DMS114 treated with DMSO at 0.1 percent for 48 hours (cell line): ENCODE results near the gene KRT6B.

ENCODE experiments used
- DNase-seq: peaks from one replicate; lab custom pipeline; 2025; ENCODE audit not compliant: unreplicated experiment; lab: John Stamatoyannopoulos, UW

KRT6B gene

GRCh38 chr12:52437508-52437907, 14.4 kb downstream of the KRT6B start:
- no peak for DNase-seq

GRCh38 chr12:52436828-52437474, 15.0 kb downstream of the KRT6B start:
- DNase-seq, result no peak

- DNase-seq, result no peak
Measured at GRCh38 chr12:52436000-52436827, 15.7 kb downstream of the KRT6B start.

- no peak for DNase-seq
Measured at GRCh38 chr12:52435659-52435999, 16.3 kb downstream of the KRT6B start.

- DNase-seq, result no peak
Measured at GRCh38 chr12:52434760-52435530, 17.0 kb downstream of the KRT6B start.

GRCh38 chr12:52434081-52434733, 17.7 kb downstream of the KRT6B start, which contains the start of gene KRT75:
Gene KRT75 (minus strand): TSS chr12:52434371. CDS start chr12:52434304, 67 bp downstream.
- DNase-seq, result no peak

GRCh38 chr12:52433501-52434080, 18.4 kb downstream of the KRT6B start:
- DNase-seq, result no peak

- DNase-seq, result no peak
Measured at GRCh38 chr12:52432559-52433207, 19.3 kb downstream of the KRT6B start.

- no peak for DNase-seq
Measured at GRCh38 chr12:52428121-52428520, 23.8 kb downstream of the KRT6B start.

- DNase-seq, result no peak
Measured at GRCh38 chr12:52427083-52427482, 24.9 kb downstream of the KRT6B start.

- no peak for DNase-seq
Measured at GRCh38 chr12:52426034-52426433, 25.9 kb downstream of the KRT6B start.

GRCh38 chr12:52425466-52425865, 26.5 kb downstream of the KRT6B start:
- DNase-seq, result no peak

- DNase-seq, result no peak
Measured at GRCh38 chr12:52423661-52424500, 28.1 kb downstream of the KRT6B start.

GRCh38 chr12:52423035-52423434, 28.9 kb downstream of the KRT6B start:
- DNase-seq, result no peak

- no peak for DNase-seq
Measured at GRCh38 chr12:52419656-52420055, 32.3 kb downstream of the KRT6B start.

- no peak for DNase-seq
Measured at GRCh38 chr12:52418576-52419110, 33.3 kb downstream of the KRT6B start.

- DNase-seq, result no peak
Measured at GRCh38 chr12:52417740-52418139, 34.2 kb downstream of the KRT6B start.

GRCh38 chr12:52416795-52417194, 35.2 kb downstream of the KRT6B start:
- DNase-seq, result no peak
